Activated CD8-positive, alpha-beta memory T cell treated with anti-CD3 and anti-CD28 coated beads for 1 hour (primary cell): ENCODE data around the gene AMZ1.
"Not testable (repeated sequence)": the region's sequence is repeated elsewhere in the genome, so short reads cannot be mapped to it uniquely, and the experiment has no call there.

Experiments used
- DNase-seq, 2 donors: peaks; one replicate each; pipeline ENCODE4 v3.0.0-alpha.2; 2020; ENCODE audit warnings: low read depth in 1 of 2; ENCODE audit errors: extremely low read depth in 1 of 2

AMZ1 gene

GRCh38 chr7:2709553-2710285 is 21.7 kb downstream of the AMZ1 start:
- DNase-seq: peak; percentile 50 to 59

GRCh38 chr7:2710286-2710655 is 22.3 kb downstream of the AMZ1 start:
- DNase-seq: peak in 1 of 2 donors; percentile 43

GRCh38 chr7:2710901-2711551 is 23.0 kb downstream of the AMZ1 start:
- DNase-seq: no peak

- no peak for DNase-seq
These were observed 24.1 kb downstream of the AMZ1 start for GRCh38 chr7:2711895-2712675.

- no peak for DNase-seq
These were observed 25.4 kb downstream of the AMZ1 start for GRCh38 chr7:2713370-2713769.

GRCh38 chr7:2713978-2714377 is 26.0 kb downstream of the AMZ1 start:
- DNase-seq: no peak

GRCh38 chr7:2714636-2715035 is 26.6 kb downstream of the AMZ1 start:
- no peak for DNase-seq

GRCh38 chr7:2715341-2716231 is 27.6 kb downstream of the AMZ1 start:
- DNase-seq: no peak

- no peak for DNase-seq
These were observed 28.5 kb downstream of the AMZ1 start for GRCh38 chr7:2716488-2716887.

GRCh38 chr7:2716906-2717292 is 28.9 kb downstream of the AMZ1 start:
- DNase-seq: no peak

- no peak for DNase-seq
These were observed 29.6 kb downstream of the AMZ1 start for GRCh38 chr7:2717293-2718261.

- DNase-seq: no peak
These were observed 30.4 kb downstream of the AMZ1 start for GRCh38 chr7:2718296-2718965.

- peak in 1 of 2 donors; percentile 47 for DNase-seq
These were observed 31.0 kb downstream of the AMZ1 start for GRCh38 chr7:2719007-2719406.

- no peak for DNase-seq
These were observed 32.0 kb downstream of the AMZ1 start for GRCh38 chr7:2720024-2720423.

GRCh38 chr7:2721842-2722241 is 33.8 kb downstream of the AMZ1 start:
- no peak for DNase-seq

- no peak for DNase-seq
These were observed 34.6 kb downstream of the AMZ1 start for GRCh38 chr7:2722591-2722990.

GRCh38 chr7:2723138-2723850 is 35.3 kb downstream of the AMZ1 start:
- DNase-seq: no peak

GRCh38 chr7:2724036-2724435 is 36.0 kb downstream of the AMZ1 start:
- DNase-seq: not testable (repeated sequence)
